NT2/D1 (cell line): ENCODE results near the gene UGT2A1.
"Not testable (repeated sequence)": the region's sequence is repeated elsewhere in the genome, so short reads cannot be mapped to it uniquely, and the experiment has no call there.

Experiments
- DNase-seq: peaks from one replicate; pipeline ENCODE4 v3.0.0-alpha.2; 2011; ENCODE audit warnings: low read depth, low spot score
- H3K27me3 ChIP-seq: 2 replicates; pipeline ENCODE4 v1.6.0; 2011; ENCODE audit warnings: mild to moderate bottlenecking; ENCODE audit not compliant: insufficient read length, insufficient read depth
- H3K36me3 ChIP-seq: 2 replicates; pipeline ENCODE4 v1.6.1; 2011; ENCODE audit warnings: mild to moderate bottlenecking, low read length, mixed read lengths; ENCODE audit not compliant: insufficient read depth, insufficient read length
- H3K4me1 ChIP-seq: 2 replicates; pipeline ENCODE4 v1.5.1; 2011; ENCODE audit not compliant: insufficient read depth, insufficient read length
- H3K4me3 ChIP-seq: 2 replicates; pipeline ENCODE4 v1.5.1; 2011; ENCODE audit warnings: low read depth; ENCODE audit not compliant: insufficient read length
- H3K9ac ChIP-seq: 2 replicates; pipeline ENCODE4 v1.6.0; 2011; ENCODE audit warnings: low read depth; ENCODE audit not compliant: insufficient read length
- H3K9me3 ChIP-seq: 2 replicates; pipeline ENCODE4 v1.5.1; 2011; ENCODE audit warnings: mild to moderate bottlenecking, low read length; ENCODE audit not compliant: insufficient read depth
- SUZ12 ChIP-seq: IDR thresholded peaks from 2 replicates; pipeline ENCODE4 v1.6.1; 2011; ENCODE audit not compliant: insufficient read length, insufficient read depth; ENCODE audit errors: extremely low read depth
- YY1 ChIP-seq: IDR thresholded peaks from 2 replicates; pipeline ENCODE4 v1.6.1; 2011; ENCODE audit not compliant: insufficient read length, insufficient read depth
- ZNF274 ChIP-seq: IDR thresholded peaks from 2 replicates; pipeline ENCODE4 v1.6.1; 2011; ENCODE audit warnings: mild to moderate bottlenecking, low read depth, low read length

The UGT2A1 gene

GRCh38 chr4:69653147-69653546 lies at the start of gene UGT2A1:
Gene UGT2A1 (minus strand): TSS chr4:69653247. CDS start chr4:69647644, 5,603 bp downstream.
- no peak for TF ChIP-seq SUZ12
- no peak for TF ChIP-seq ZNF274
- no peak for TF ChIP-seq YY1
- H3K36me3 ChIP-seq = no peaks in the 10 kb centered on the region
- DNase-seq = no peak
- no peak within 1 kb of the TSS for H3K4me3 ChIP-seq
- no peak within 1 kb of the TSS for H3K9ac ChIP-seq
- H3K27me3 ChIP-seq = no peaks in the 10 kb centered on the region
- H3K9me3 ChIP-seq = peaks cover 4% of the 10 kb centered on the region; the same call in 1 of the 2 replicates
- no peaks in the 10 kb centered on the region for H3K4me1 ChIP-seq

- TF ChIP-seq YY1 (no peak), ZNF274 (no peak), SUZ12 (no peak)
- Histone ChIP-seq H3K4me3 (no peak overlapping the region), H3K36me3 (no peaks in the 10 kb centered on the region), H3K9ac (no peak overlapping the region), H3K9me3 (no peaks in the 10 kb centered on the region), H3K27me3 (no peaks in the 10 kb centered on the region), H3K4me1 (no peaks in the 10 kb centered on the region)
- no peak for DNase-seq
These were observed 49.2 kb upstream of the UGT2A1 start for GRCh38 chr4:69702201-69702600.

GRCh38 chr4:69701696-69702095 lies 48.6 kb upstream of the UGT2A1 start:
- no peak for DNase-seq
- Histone ChIP-seq H3K27me3 (no peaks in the 10 kb centered on the region), H3K9ac (no peak overlapping the region), H3K4me1 (no peaks in the 10 kb centered on the region), H3K36me3 (no peaks in the 10 kb centered on the region), H3K9me3 (no peaks in the 10 kb centered on the region), H3K4me3 (no peak overlapping the region)
- no peak for TF ChIP-seq ZNF274
- TF ChIP-seq SUZ12 = no peak
- no peak for TF ChIP-seq YY1

GRCh38 chr4:69697536-69698242 lies 44.6 kb upstream of the UGT2A1 start:
- Histone ChIP-seq H3K4me3 (no peak overlapping the region), H3K27me3 (no peaks in the 10 kb centered on the region), H3K9ac (no peak overlapping the region), H3K9me3 (no peaks in the 10 kb centered on the region), H3K36me3 (no peaks in the 10 kb centered on the region), H3K4me1 (no peaks in the 10 kb centered on the region)
- TF ChIP-seq ZNF274 (no peak), SUZ12 (no peak), YY1 (no peak)
- DNase-seq = no peak

GRCh38 chr4:69689599-69689998 lies 36.6 kb upstream of the UGT2A1 start:
- Histone ChIP-seq H3K4me1 (no peaks in the 10 kb centered on the region), H3K27me3 (no peaks in the 10 kb centered on the region), H3K9ac (no peak overlapping the region), H3K4me3 (no peak overlapping the region), H3K36me3 (no peaks in the 10 kb centered on the region), H3K9me3 (no peaks in the 10 kb centered on the region)
- DNase-seq = no peak
- TF ChIP-seq ZNF274 = no peak
- no peak for TF ChIP-seq SUZ12
- TF ChIP-seq YY1 = no peak

- Histone ChIP-seq H3K9ac (no peak overlapping the region), H3K36me3 (no peaks in the 10 kb centered on the region), H3K27me3 (no peaks in the 10 kb centered on the region), H3K4me1 (no peaks in the 10 kb centered on the region), H3K4me3 (no peak overlapping the region), H3K9me3 (no peaks in the 10 kb centered on the region)
- no peak for DNase-seq
- TF ChIP-seq ZNF274 (no peak), SUZ12 (no peak), YY1 (no peak)
These were observed 31.8 kb upstream of the UGT2A1 start for GRCh38 chr4:69684804-69685203.

- H3K27me3 ChIP-seq = no peaks in the 10 kb centered on the region
- H3K4me1 ChIP-seq = no peaks in the 10 kb centered on the region
- H3K36me3 ChIP-seq = no peaks in the 10 kb centered on the region
- H3K9me3 ChIP-seq = no peaks in the 10 kb centered on the region
- TF ChIP-seq SUZ12 (no peak), ZNF274 (no peak), YY1 (no peak)
- DNase-seq = no peak
- no peak overlapping the region for H3K4me3 ChIP-seq
- no peak overlapping the region for H3K9ac ChIP-seq
These were observed 15.6 kb upstream of the UGT2A1 start for GRCh38 chr4:69668680-69669079.

GRCh38 chr4:69664009-69664408 lies 11.0 kb upstream of the UGT2A1 start:
- not testable (repeated sequence) for DNase-seq, H3K4me1 ChIP-seq, H3K36me3 ChIP-seq, H3K27me3 ChIP-seq, H3K9me3 ChIP-seq, H3K9ac ChIP-seq, H3K4me3 ChIP-seq

GRCh38 chr4:69661130-69661803 lies 8.2 kb upstream of the UGT2A1 start:
- not testable (repeated sequence) for H3K9ac ChIP-seq, DNase-seq, H3K36me3 ChIP-seq, H3K4me3 ChIP-seq, H3K27me3 ChIP-seq, H3K9me3 ChIP-seq, H3K4me1 ChIP-seq
